ENCODE data around the gene MAPK1. TPM values are rescaled to one million over a fixed set of nuclear protein-coding genes. Genes with fewer than 3 reads are reported as not detected.

MAPK1 gene
- total RNA-seq, 1 donor from 2014 or later: 156 TPM

DNA sequence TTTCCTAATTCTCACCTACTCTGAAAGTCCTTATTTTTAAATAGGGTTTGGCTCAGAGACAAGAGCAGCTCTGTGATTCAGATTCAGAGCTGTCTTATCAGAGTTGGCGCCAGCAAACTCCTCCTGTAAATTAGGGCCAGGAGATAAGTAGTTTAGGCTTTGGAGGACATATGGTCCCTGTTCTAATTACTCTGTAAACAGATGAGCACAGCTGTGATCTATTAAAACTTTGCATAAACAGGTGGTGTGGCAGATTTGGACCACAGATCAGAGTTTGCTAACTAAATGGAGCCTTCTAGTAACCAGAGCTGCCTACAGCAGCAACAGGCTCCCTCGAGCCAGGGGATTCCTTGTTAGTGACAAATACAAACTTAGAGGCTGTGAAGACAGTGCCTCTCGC is 159.8 kb downstream of the MAPK1 start:
- no peak for DNase-seq (ENCODE audit: low spot score)
- TF ChIP-seq, protein P1, sequence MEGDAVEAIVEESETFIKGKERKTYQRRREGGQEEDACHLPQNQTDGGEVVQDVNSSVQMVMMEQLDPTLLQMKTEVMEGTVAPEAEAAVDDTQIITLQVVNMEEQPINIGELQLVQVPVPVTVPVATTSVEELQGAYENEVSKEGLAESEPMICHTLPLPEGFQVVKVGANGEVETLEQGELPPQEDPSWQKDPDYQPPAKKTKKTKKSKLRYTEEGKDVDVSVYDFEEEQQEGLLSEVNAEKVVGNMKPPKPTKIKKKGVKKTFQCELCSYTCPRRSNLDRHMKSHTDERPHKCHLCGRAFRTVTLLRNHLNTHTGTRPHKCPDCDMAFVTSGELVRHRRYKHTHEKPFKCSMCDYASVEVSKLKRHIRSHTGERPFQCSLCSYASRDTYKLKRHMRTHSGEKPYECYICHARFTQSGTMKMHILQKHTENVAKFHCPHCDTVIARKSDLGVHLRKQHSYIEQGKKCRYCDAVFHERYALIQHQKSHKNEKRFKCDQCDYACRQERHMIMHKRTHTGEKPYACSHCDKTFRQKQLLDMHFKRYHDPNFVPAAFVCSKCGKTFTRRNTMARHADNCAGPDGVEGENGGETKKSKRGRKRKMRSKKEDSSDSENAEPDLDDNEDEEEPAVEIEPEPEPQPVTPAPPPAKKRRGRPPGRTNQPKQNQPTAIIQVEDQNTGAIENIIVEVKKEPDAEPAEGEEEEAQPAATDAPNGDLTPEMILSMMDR (IDR thresholded peaks at IDR 0.05): no peak
- Mint-ChIP-seq H3K4me3 (ENCODE audit: unreplicated experiment) (no peak overlapping the region), H3K27ac (ENCODE audit: unreplicated experiment) (no peak overlapping the region), H3K9me3 (ENCODE audit: low read depth) (no peaks in the 10 kb centered on the region), H3K27me3 (ENCODE audit: low read depth) (no peaks in the 10 kb centered on the region), H3K36me3 (ENCODE audit: low read depth) (no peaks in the 10 kb centered on the region), H3K4me1 (ENCODE audit: low read depth) (no peaks in the 10 kb centered on the region)

Other genes with a start within 250 kb of the MAPK1 start
- gene YDJC, start 237.6 kb downstream of the MAPK1 start, total RNA-seq: 13.3 to 14.6 TPM (median 14.6 TPM) in 3 replicates
- 0.44 to 0.85 TPM (median 0.47 TPM) in 3 replicates for gene CCDC116, start 234.9 kb downstream of the MAPK1 start, total RNA-seq
- 21.2 to 28.4 TPM (median 26.0 TPM) in 3 replicates for gene SDF2L1, start 225.3 kb downstream of the MAPK1 start, total RNA-seq
- gene PPIL2, start 201.6 kb downstream of the MAPK1 start, total RNA-seq: 36.0 to 46.6 TPM (median 36.8 TPM) in 3 replicates
- gene YPEL1, start 131.9 kb downstream of the MAPK1 start, total RNA-seq: 2.6 to 6.0 TPM (median 5.4 TPM) in 3 replicates
- gene PPM1F, start 85.2 kb upstream of the MAPK1 start, total RNA-seq: 26.2 to 32.3 TPM (median 28.1 TPM) in 3 replicates
- gene TOP3B, start 115.1 kb upstream of the MAPK1 start, total RNA-seq: 23.3 to 38.1 TPM (median 25.8 TPM) in 3 replicates